Activated naive CD8-positive, alpha-beta T cell (primary cell): ENCODE results near the gene GRM7.

Experiments used
- H3K27ac Mint-ChIP-seq: one replicate; pipeline ENCODE4 v1.8.0; 2021; ENCODE audit warnings: mixed read lengths
- H3K27me3 Mint-ChIP-seq: one replicate; pipeline ENCODE4 v1.8.0; 2021; ENCODE audit warnings: mixed read lengths
- H3K36me3 Mint-ChIP-seq: one replicate; pipeline ENCODE4 v1.8.0; 2021; ENCODE audit warnings: mixed read lengths
- H3K4me1 Mint-ChIP-seq: one replicate; pipeline ENCODE4 v1.8.0; 2021; ENCODE audit warnings: low read depth, mixed read lengths
- H3K4me3 Mint-ChIP-seq: one replicate; pipeline ENCODE4 v1.8.0; 2021; ENCODE audit warnings: mild to moderate bottlenecking, mixed read lengths
- H3K9me3 Mint-ChIP-seq: one replicate; pipeline ENCODE4 v1.8.0; 2021; ENCODE audit warnings: low read depth, mixed read lengths

GRM7 gene

GRCh38 chr3:7620401-7620800 is 759.5 kb downstream of the GRM7 start:
- H3K27me3 Mint-ChIP-seq, result no peaks in the 10 kb centered on the region
- no peaks in the 10 kb centered on the region for H3K9me3 Mint-ChIP-seq
- H3K4me1 Mint-ChIP-seq, result no peaks in the 10 kb centered on the region
- no peak overlapping the region for H3K27ac Mint-ChIP-seq
- H3K4me3 Mint-ChIP-seq, result no peak overlapping the region
- no peaks in the 10 kb centered on the region for H3K36me3 Mint-ChIP-seq

DNA sequence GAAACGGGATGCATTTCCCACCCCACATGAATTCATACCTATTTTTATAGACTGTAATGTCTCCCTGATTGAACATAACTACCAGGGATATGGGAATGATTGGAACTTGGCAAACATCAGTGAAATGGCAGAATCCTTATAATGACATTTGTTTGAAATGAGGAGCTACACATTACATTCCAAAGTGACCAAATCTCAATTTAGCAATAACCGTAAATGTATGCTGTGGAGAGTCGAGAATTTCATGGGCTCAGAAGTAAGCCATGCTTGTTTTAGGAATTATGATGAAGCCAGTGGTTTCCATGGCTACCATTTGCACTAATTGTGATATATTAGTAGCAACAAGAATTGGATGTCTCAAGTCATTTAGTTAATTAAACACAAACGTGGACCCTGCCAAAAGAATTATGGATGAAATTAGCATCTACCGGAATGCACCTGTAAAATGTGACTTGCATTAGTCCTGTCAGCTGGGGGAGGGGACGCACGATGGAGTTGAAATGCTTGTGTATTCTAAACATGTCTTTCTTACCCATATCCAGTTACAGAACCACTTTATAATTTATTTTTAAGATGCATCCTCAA is 760.2 kb downstream of the GRM7 start:
- no peak overlapping the region for H3K4me3 Mint-ChIP-seq
- no peaks in the 10 kb centered on the region for H3K4me1 Mint-ChIP-seq
- H3K9me3 Mint-ChIP-seq, result no peaks in the 10 kb centered on the region
- no peaks in the 10 kb centered on the region for H3K27me3 Mint-ChIP-seq
- H3K36me3 Mint-ChIP-seq, result no peaks in the 10 kb centered on the region
- H3K27ac Mint-ChIP-seq, result no peak overlapping the region

DNA sequence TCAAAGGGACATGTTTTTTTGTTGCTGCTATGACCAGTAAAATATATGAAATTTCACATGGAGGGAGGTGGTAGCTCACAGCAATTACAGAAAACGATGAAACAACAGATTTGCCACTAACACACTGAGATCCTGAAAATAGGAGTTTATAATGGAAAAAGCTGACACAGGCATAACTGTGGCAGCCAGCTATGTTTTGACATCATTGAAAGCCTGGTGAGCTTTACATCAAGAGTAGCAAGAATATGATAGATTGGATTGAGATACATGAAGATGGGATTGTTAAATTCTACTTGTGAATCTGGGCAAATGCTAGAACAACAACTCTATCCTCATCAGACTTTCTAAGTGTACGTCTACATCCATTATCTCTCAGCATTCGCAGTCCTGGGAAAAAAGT is 760.7 kb downstream of the GRM7 start:
- Mint-ChIP-seq H3K36me3 (no peaks in the 10 kb centered on the region), H3K9me3 (no peaks in the 10 kb centered on the region), H3K4me1 (no peaks in the 10 kb centered on the region), H3K4me3 (no peak overlapping the region), H3K27me3 (no peaks in the 10 kb centered on the region), H3K27ac (no peak overlapping the region)

- no peaks in the 10 kb centered on the region for H3K4me1 Mint-ChIP-seq
- no peak overlapping the region for H3K27ac Mint-ChIP-seq
- H3K9me3 Mint-ChIP-seq, result no peaks in the 10 kb centered on the region
- H3K27me3 Mint-ChIP-seq, result no peaks in the 10 kb centered on the region
- H3K36me3 Mint-ChIP-seq, result no peaks in the 10 kb centered on the region
- H3K4me3 Mint-ChIP-seq, result no peak overlapping the region
Observed at GRCh38 chr3:7625021-7625420, 764.1 kb downstream of the GRM7 start.

DNA sequence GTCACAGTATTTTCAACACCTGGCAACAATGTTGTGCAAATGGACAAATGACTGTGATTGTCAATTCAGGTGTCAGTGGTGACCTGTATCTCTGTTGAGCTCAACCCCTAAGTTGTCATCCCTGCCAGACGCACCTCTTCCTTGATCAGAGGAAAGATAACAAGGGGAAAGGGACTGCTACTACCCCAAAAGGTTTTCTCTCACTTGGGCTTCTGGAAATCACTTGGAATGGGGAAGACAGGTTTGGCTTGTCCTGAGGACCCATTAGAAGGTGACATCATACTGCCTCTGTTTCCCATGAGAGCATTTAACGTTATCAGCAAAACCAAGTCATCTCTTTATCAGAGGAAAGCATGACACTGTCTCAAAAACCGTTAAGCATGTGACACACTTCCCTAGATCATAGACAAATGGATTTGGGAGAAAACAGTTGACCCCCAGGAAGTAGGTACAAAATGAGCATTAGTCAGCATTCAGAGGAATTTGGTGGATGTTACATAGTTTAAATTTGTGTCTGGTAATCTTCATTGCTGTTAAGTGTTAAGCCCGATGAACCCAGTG is 769.5 kb downstream of the GRM7 start:
- H3K27ac Mint-ChIP-seq, result no peak overlapping the region
- no peaks in the 10 kb centered on the region for H3K4me1 Mint-ChIP-seq
- H3K27me3 Mint-ChIP-seq, result no peaks in the 10 kb centered on the region
- no peak overlapping the region for H3K4me3 Mint-ChIP-seq
- H3K36me3 Mint-ChIP-seq, result no peaks in the 10 kb centered on the region
- H3K9me3 Mint-ChIP-seq, result no peaks in the 10 kb centered on the region

- Mint-ChIP-seq H3K4me1 (no peaks in the 10 kb centered on the region), H3K27me3 (no peaks in the 10 kb centered on the region), H3K27ac (no peak overlapping the region), H3K9me3 (no peaks in the 10 kb centered on the region), H3K36me3 (no peaks in the 10 kb centered on the region), H3K4me3 (no peak overlapping the region)
Observed at GRCh38 chr3:7630925-7631324, 770.0 kb downstream of the GRM7 start.

DNA sequence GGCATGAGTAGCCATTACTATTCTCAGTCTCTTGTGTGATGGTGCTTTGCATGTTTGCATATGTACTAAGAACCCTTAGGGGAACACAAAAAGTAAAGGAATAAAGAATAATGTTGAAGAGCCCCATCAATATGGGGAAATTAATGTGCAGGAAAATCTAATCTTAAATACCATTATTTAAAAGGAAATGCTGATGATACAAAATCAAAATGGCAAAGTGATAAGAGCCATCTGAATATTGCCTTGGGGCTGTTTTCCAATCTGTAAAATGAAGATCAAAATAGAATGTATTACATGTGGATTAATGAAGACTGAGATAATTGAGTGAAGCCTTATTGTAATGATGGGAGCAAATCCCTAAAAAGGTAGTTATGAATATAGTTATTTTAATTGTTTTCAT is 771.4 kb downstream of the GRM7 start:
- Mint-ChIP-seq H3K27me3 (no peaks in the 10 kb centered on the region), H3K27ac (no peak overlapping the region), H3K4me1 (no peaks in the 10 kb centered on the region), H3K36me3 (no peaks in the 10 kb centered on the region), H3K9me3 (no peaks in the 10 kb centered on the region), H3K4me3 (no peak overlapping the region)

DNA sequence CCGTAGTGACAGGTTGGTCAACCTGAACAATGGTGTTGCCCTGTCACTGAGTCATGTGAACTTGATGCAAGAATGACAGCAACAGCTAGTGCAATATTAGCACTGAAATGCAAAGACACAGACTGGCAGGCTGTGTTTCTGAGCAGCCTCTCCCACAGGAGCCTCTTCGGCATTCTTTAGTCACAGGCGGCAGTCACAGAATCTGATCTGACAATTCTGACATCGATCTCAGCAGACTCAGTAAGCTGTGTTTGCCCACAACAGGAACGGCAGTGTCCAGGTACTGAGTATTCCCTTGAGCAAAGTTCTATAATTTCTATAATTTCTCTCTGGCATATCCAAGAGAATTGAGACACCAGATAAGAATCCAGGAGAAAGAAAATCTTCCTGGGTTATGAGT is 776.8 kb downstream of the GRM7 start:
- H3K27ac Mint-ChIP-seq, result no peak overlapping the region
- no peak overlapping the region for H3K4me3 Mint-ChIP-seq
- no peaks in the 10 kb centered on the region for H3K27me3 Mint-ChIP-seq
- H3K4me1 Mint-ChIP-seq, result no peaks in the 10 kb centered on the region
- H3K9me3 Mint-ChIP-seq, result no peaks in the 10 kb centered on the region
- H3K36me3 Mint-ChIP-seq, result no peaks in the 10 kb centered on the region

GRCh38 chr3:7638103-7638502 is 777.2 kb downstream of the GRM7 start:
- no peak overlapping the region for H3K4me3 Mint-ChIP-seq
- H3K36me3 Mint-ChIP-seq, result no peaks in the 10 kb centered on the region
- no peaks in the 10 kb centered on the region for H3K4me1 Mint-ChIP-seq
- no peaks in the 10 kb centered on the region for H3K27me3 Mint-ChIP-seq
- H3K9me3 Mint-ChIP-seq, result no peaks in the 10 kb centered on the region
- no peak overlapping the region for H3K27ac Mint-ChIP-seq

GRCh38 chr3:7640787-7641186 is 779.9 kb downstream of the GRM7 start:
- Mint-ChIP-seq H3K27me3 (no peaks in the 10 kb centered on the region), H3K4me1 (no peaks in the 10 kb centered on the region), H3K9me3 (no peaks in the 10 kb centered on the region), H3K27ac (no peak overlapping the region), H3K4me3 (no peak overlapping the region), H3K36me3 (no peaks in the 10 kb centered on the region)

DNA sequence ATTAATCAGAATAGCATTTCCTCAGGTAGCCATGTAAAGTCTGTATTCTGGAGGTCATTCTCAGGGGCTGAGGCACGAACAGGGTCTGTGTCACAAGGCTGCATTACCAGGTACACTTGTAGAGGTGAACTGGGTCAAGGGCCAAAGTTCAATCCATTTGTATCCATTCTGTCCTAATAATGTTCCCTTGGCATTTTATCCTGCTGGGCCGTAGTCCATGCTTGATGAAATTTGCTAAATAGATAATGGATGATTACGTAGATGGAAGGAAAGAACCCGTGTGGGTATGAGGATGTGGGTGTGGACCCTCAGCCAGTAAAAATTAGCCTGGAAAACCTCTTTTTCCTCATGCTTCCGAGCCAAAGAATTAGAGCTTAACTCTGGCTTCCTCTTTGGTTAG is 785.9 kb downstream of the GRM7 start:
- H3K9me3 Mint-ChIP-seq, result no peaks in the 10 kb centered on the region
- H3K4me3 Mint-ChIP-seq, result no peak overlapping the region
- no peak overlapping the region for H3K27ac Mint-ChIP-seq
- no peaks in the 10 kb centered on the region for H3K27me3 Mint-ChIP-seq
- H3K4me1 Mint-ChIP-seq, result no peaks in the 10 kb centered on the region
- no peaks in the 10 kb centered on the region for H3K36me3 Mint-ChIP-seq

- Mint-ChIP-seq H3K27me3 (peaks cover 3% of the 10 kb centered on the region), H3K4me1 (no peaks in the 10 kb centered on the region), H3K4me3 (no peak overlapping the region), H3K9me3 (no peaks in the 10 kb centered on the region), H3K27ac (no peak overlapping the region), H3K36me3 (no peaks in the 10 kb centered on the region)
Observed at GRCh38 chr3:7650466-7650865, 789.6 kb downstream of the GRM7 start.

DNA sequence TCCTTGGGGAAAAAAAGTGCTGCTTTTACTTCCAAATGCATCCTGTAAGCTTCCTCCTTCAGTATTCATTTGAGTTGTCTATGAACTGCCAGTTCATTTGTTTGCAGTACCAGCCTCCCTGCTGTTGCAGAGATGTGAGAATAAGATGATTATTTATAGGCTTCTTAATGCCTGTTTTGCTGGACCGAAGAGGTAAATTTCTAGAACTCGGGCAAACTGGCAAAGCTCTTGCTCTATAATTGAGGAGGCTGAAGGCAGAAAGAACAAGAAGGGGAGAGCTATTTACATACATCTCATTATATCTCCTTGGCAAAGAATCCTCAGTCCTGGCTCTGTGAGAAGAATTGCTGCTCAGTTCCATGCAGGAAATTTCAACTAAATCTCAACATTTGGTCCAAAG is 790.4 kb downstream of the GRM7 start:
- no peaks in the 10 kb centered on the region for H3K9me3 Mint-ChIP-seq
- H3K36me3 Mint-ChIP-seq, result no peaks in the 10 kb centered on the region
- H3K27me3 Mint-ChIP-seq, result peaks cover 3% of the 10 kb centered on the region
- no peak overlapping the region for H3K4me3 Mint-ChIP-seq
- no peaks in the 10 kb centered on the region for H3K4me1 Mint-ChIP-seq
- no peak overlapping the region for H3K27ac Mint-ChIP-seq

DNA sequence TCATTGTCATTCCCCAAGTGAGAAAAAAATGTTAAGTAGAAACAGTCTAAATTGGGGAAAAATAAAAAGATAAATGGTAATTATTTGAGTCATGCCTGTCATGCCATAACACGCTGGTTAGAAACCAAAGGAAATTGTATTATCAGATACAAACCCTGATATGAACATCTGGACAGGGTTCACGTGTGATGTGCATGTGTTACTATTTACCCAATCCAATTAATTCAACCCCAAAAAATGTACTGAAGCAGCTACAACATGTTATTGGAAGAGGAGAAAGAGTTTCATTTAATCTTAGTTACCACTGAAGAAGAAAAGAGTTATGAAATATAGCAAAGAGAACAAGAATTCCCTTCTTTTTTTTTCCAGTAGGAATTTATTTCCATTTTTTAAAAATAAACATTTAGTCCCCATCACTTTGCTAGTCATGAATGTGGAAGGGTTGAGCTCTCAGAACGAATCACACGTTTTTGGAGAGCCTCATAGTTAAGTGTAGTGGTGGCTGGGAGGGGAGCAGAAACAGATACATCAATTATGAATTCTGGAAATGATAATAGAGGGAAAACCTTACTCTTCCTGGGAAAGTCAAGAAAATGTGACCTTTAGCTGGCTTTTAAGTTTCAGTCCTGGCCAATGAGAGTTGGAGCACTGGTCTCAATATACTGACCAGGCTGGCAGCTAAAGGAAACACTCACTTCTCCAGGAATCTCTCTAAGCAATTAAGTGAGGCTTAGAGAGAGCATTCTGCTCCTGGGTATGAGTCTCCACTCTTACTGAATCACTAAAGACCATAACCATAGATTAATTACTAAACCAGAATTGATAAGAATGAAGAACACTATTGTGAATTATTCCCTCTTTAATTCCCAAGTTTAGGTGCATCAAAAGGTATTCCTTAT is 796.5 kb downstream of the GRM7 start:
- no peak overlapping the region for H3K27ac Mint-ChIP-seq
- H3K4me1 Mint-ChIP-seq, result no peaks in the 10 kb centered on the region
- no peaks in the 10 kb centered on the region for H3K9me3 Mint-ChIP-seq
- H3K4me3 Mint-ChIP-seq, result no peak overlapping the region
- H3K36me3 Mint-ChIP-seq, result no peaks in the 10 kb centered on the region
- H3K27me3 Mint-ChIP-seq, result peaks cover 3% of the 10 kb centered on the region

DNA sequence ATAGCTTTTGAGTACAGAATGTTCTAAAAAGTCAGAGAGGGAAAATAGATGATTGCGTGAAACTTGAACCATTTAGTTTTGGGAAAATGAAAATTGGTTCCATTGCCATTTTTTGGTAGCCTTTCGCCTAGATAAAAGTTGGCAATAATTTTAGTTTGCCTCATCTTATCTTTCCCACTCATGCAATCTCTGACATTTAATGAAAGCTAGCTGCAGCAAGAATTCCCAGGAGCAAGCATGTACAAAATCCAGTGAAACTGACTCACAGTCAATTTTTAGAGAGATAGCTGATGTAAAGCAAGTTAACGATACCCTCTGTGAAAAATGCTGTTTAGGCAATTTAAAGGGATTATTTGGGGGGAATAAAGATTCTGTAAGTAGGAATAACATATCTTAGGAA is 797.4 kb downstream of the GRM7 start:
- Mint-ChIP-seq H3K9me3 (no peaks in the 10 kb centered on the region), H3K36me3 (no peaks in the 10 kb centered on the region), H3K4me1 (no peaks in the 10 kb centered on the region), H3K27ac (no peak overlapping the region), H3K4me3 (no peak overlapping the region), H3K27me3 (peaks cover 3% of the 10 kb centered on the region)
